Measurements from ENCODE around the gene NIT1.

The NIT1 gene

GRCh38 chr1:161079436-161080110, 38.3 kb upstream of the NIT1 start:
- TF ChIP-seq GATA3 (IDR thresholded peaks at IDR 0.05; ENCODE audit: low read depth, low read length) (no peak), GATA2 (IDR thresholded peaks at IDR 0.05; ENCODE audit: low read depth, low read length) (no peak)

DNA sequence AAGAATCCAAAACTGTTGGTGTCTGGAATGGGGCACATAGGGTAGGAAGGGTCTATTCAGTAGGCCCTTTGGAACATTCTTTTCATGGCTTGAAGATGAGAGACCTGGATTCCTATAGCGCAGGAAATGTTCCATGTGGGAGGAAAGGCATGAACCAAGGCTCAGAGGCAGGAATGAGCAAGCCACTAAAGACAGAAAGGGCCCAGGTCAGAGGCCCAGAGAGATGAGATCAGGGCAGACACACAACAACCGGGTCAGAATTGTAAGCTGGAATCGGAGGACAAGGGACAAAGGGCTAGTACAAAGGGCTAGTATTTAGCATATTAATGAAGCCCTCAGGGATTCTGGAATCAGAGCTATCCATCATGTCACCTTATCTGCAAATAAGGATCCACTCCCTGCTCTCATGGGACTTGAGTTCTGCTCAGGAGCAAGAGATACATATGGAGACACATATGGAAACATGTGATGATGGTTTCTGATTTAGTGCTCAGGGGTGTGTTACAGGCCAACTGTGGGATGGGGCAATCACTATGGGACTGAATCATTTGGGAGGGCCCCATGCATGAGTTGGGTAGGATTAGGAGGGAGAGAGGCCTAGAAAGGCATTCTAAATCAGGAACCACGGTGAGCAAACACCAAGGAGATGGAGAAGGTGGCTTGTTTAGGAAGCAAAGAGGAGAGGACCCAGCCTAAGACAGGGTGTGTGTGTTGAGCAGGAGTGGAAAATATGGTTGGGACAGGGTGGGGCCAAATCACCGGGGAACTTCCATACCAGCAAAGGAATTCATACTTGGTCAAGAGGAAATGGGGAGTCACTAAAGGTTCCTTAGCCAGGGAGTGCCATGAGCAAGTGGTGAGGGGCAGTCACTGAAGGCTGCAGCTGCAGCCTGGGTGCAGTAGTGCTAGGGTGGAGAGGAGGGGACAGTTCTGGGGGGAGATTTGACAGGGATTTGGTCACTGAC, 37.2 kb upstream of the NIT1 start:
- no peak for TF ChIP-seq GATA3 (IDR thresholded peaks at IDR 0.05; ENCODE audit: low read depth, low read length)
- no peak for TF ChIP-seq GATA2 (IDR thresholded peaks at IDR 0.05; ENCODE audit: low read depth, low read length)

DNA sequence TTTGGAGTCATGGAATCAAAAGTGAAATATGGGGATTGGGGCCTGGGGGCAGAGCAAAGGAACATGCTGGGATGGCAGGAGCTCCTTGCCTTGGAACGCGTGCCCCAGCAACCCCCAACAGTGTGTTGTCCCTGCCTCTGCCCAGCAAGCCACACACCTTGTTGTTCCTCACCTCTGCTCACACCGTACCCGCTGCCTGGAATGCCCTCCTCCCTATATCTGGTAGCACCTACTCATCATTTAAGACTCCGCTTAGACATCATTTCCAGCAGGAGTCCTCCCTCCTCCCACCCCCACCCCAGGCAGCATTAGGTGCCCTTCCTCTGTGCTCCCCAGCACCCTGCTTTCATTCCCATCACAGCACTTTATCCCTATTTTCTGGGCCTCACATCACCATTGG, 36.4 kb upstream of the NIT1 start:
- TF ChIP-seq GATA3 (IDR thresholded peaks at IDR 0.05; ENCODE audit: low read depth, low read length): no peak
- no peak for TF ChIP-seq GATA2 (IDR thresholded peaks at IDR 0.05; ENCODE audit: low read depth, low read length)

- no peak for TF ChIP-seq GATA3 (IDR thresholded peaks at IDR 0.05; ENCODE audit: low read depth, low read length)
- TF ChIP-seq GATA2 (IDR thresholded peaks at IDR 0.05; ENCODE audit: low read depth, low read length): no peak
Measured at GRCh38 chr1:161082483-161082882, 35.4 kb upstream of the NIT1 start.

GRCh38 chr1:161082996-161083747, 34.7 kb upstream of the NIT1 start:
- TF ChIP-seq GATA3 (IDR thresholded peaks at IDR 0.05; ENCODE audit: low read depth, low read length) (no peak), GATA2 (IDR thresholded peaks at IDR 0.05; ENCODE audit: low read depth, low read length) (no peak)

DNA sequence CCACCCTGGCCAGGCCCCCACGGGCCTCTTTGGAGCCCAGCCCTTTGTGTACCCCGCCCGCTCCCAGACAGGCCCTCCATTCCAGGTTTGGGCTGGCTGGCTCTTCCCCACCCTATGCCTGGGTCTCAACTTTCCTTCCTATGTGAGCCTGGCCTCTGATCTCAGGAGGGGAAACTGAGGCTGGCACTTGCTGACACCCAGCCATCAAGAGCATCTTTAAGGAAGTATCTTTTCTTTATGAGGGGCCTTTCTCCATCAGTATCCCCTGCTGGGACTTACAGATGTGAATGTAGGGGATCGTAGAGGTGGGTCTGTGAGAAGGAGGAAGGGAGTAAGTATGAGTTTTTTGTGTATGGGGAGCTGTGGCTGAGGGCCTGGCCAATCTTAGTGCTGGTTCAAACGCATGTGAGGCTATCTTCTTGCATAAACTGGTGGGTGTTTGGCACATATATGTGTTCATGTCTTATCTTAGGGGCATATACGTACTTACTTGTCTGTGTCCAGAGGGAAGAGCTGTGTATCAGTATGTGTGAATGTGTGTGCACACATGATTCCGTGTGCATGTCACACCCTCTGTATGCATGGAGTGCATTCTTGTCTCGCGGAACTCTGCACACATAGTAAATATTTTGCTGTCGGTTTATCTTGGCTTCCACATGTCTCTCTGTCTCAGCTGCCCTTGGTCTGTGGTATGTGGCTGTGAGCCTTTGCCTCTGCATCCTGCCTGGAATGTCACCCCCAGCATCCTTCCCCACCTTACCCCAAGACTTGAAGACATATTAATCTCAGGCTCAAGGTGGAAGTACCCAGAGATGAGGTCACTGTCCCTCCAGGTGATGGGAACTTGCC, 33.9 kb upstream of the NIT1 start:
- no peak for TF ChIP-seq GATA3 (IDR thresholded peaks at IDR 0.05; ENCODE audit: low read depth, low read length)
- TF ChIP-seq GATA2 (IDR thresholded peaks at IDR 0.05; ENCODE audit: low read depth, low read length): no peak

DNA sequence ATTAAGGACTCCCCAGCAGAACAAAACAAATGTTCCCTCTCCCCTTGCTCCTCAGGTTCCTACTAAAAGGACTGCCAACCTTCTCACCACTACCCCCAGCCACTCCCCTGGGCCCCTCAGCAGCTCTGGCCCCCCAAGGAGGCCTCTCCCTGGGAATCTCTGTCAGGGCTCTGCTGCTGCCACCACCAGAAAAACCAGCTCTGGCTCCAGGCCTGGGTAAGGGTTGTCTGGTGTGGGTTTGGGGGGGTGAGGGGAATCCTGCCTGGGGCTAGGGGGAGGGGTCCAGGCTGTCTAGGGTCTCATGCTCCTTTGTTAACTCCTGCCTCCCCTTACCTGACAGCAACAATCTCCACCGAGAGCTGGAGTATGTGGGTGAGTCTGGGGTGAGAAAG, 33.3 kb upstream of the NIT1 start:
- TF ChIP-seq GATA2 (IDR thresholded peaks at IDR 0.05; ENCODE audit: low read depth, low read length) (no peak), GATA3 (IDR thresholded peaks at IDR 0.05; ENCODE audit: low read depth, low read length) (no peak)

- no peak for TF ChIP-seq GATA2 (IDR thresholded peaks at IDR 0.05; ENCODE audit: low read depth, low read length)
- TF ChIP-seq GATA3 (IDR thresholded peaks at IDR 0.05; ENCODE audit: low read depth, low read length): no peak
Measured at GRCh38 chr1:161085165-161085564, 32.7 kb upstream of the NIT1 start.

DNA sequence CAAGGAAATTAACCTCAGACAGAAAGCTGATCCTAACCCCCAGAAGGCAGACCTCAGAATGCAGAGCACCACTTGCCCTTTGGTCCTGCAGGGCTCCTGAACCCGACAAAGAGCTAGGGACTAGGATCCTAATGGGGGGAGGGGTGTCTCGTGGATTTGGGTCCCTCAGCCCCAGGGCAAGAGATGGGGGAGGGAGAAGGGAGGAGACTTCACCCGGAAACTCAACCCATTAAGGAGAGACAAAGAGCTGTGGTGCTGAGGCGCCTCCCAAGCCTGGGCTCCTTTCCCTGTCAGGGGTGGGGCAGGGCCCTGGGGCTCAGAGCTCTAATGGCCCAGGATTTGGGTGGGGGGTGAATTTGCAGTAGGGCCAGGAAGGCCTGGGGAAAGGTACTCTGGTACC, 31.4 kb upstream of the NIT1 start:
- TF ChIP-seq GATA3 (IDR thresholded peaks at IDR 0.05; ENCODE audit: low read depth, low read length): no peak
- no peak for TF ChIP-seq GATA2 (IDR thresholded peaks at IDR 0.05; ENCODE audit: low read depth, low read length)

DNA sequence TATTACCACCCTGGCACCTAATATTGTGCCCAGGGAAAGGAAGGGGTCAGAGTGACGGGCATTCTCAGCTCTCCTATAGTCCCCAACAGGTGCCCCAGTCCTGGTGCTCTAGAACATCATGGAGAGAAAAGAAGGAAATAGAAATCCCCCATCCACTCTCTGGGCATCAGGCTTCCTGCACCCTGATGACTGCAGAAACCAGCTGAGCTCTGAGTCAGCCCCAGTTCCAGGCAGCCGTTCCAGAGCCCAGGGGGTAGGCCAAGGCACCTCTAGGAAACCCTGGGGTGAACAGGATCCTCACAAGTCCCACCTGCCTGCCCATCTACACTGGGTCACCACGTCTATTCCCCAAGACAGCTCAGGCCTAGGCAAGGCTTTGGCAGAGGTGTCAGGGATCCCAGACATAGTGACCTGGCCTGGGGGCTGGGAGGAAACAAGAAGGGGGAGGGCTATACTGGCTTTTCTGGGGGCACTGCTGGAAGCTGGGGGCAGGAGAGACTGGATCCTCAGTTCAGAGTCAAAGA, 29.3 kb upstream of the NIT1 start:
- no peak for TF ChIP-seq GATA2 (IDR thresholded peaks at IDR 0.05; ENCODE audit: low read depth, low read length)
- no peak for TF ChIP-seq GATA3 (IDR thresholded peaks at IDR 0.05; ENCODE audit: low read depth, low read length)

- TF ChIP-seq GATA2 (IDR thresholded peaks at IDR 0.05; ENCODE audit: low read depth, low read length): no peak
- TF ChIP-seq GATA3 (IDR thresholded peaks at IDR 0.05; ENCODE audit: low read depth, low read length): no peak
Measured at GRCh38 chr1:161089251-161089924, 28.5 kb upstream of the NIT1 start, which contains the start of gene NECTIN4. TSS of gene NECTIN4 (minus strand) at chr1:161089558. CDS start at chr1:161089296, 262 bp downstream.

DNA sequence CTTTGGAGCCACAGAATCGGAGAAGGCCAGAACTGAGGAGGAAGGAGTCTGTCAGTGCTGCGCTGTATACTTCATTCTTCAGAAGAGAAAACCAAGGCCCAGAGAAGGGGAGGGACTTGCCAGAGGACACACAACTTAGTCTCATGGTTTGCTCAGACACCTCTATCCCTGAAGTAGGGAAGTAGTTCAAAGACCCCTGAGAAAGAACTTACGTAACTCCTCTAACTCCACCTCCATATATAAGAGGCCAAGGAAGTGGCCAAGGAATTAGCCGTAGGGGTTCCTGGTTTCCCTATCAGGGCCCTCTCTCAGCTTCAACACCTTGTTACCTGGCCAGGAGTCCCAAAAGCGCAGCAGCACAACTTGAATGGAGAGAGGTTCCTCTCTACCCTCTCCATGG, 28.0 kb upstream of the NIT1 start:
- TF ChIP-seq GATA3 (IDR thresholded peaks at IDR 0.05; ENCODE audit: low read depth, low read length): no peak
- no peak for TF ChIP-seq GATA2 (IDR thresholded peaks at IDR 0.05; ENCODE audit: low read depth, low read length)

Data from SH-SY5Y (cell line).